GM23338 (cell line): ENCODE data around the gene NBPF12.
"Not testable (repeated sequence)": the region's sequence is repeated elsewhere in the genome, so short reads cannot be mapped to it uniquely, and the experiment has no call there.

ENCODE experiments used
- CREB1 ChIP-seq: fragments of 250-450 bp; sonication (Bioruptor Pico); IDR thresholded peaks from 2 replicates; pipeline ENCODE4 v1.5.0; 2020; ENCODE audit warnings: low read depth, mild to moderate bottlenecking, moderate library complexity
- EZH2 ChIP-seq: fragments of 200-600 bp; sonication (generic); IDR thresholded peaks from one replicate; pipeline ENCODE4 v1.8.0; 2017; ENCODE audit warnings: antibody characterized with exemption, mild to moderate bottlenecking, low read depth; ENCODE audit not compliant: unreplicated experiment
- EZH2phosphoT487 ChIP-seq: fragments of 200-600 bp; sonication (generic); IDR thresholded peaks from one replicate; pipeline ENCODE4 v1.8.1; 2018; ENCODE audit warnings: antibody characterized with exemption; ENCODE audit not compliant: unreplicated experiment
- POLR2AphosphoS5 ChIP-seq: IDR thresholded peaks from 2 replicates; pipeline ENCODE4 v1.6.1; 2016; ENCODE audit warnings: antibody characterized with exemption, low read depth
- STAT1 ChIP-seq: IDR thresholded peaks from one replicate; pipeline ENCODE4 v1.6.1; 2016; ENCODE audit warnings: antibody characterized with exemption; ENCODE audit not compliant: unreplicated experiment
- TF ChIP-seq, protein P1 (sequence below), 2 experiments: fragments of 200-600 bp in 1 of 2; sonication (generic) in 1 of 2; conservative IDR thresholded peaks; 2 replicates each; pipeline versions ENCODE4 v1.5.1 to v1.6.1; 2016 to 2017; ENCODE audit warnings: antibody characterized with exemption in 2 of 2, low read depth in 2 of 2, mild to moderate bottlenecking in 2 of 2, moderate library complexity in 1 of 2
- TF ChIP-seq, protein P2 (sequence below): IDR thresholded peaks from one replicate; pipeline ENCODE4 v1.6.1; 2018; ENCODE audit warnings: antibody characterized with exemption; ENCODE audit not compliant: unreplicated experiment

DNA sequence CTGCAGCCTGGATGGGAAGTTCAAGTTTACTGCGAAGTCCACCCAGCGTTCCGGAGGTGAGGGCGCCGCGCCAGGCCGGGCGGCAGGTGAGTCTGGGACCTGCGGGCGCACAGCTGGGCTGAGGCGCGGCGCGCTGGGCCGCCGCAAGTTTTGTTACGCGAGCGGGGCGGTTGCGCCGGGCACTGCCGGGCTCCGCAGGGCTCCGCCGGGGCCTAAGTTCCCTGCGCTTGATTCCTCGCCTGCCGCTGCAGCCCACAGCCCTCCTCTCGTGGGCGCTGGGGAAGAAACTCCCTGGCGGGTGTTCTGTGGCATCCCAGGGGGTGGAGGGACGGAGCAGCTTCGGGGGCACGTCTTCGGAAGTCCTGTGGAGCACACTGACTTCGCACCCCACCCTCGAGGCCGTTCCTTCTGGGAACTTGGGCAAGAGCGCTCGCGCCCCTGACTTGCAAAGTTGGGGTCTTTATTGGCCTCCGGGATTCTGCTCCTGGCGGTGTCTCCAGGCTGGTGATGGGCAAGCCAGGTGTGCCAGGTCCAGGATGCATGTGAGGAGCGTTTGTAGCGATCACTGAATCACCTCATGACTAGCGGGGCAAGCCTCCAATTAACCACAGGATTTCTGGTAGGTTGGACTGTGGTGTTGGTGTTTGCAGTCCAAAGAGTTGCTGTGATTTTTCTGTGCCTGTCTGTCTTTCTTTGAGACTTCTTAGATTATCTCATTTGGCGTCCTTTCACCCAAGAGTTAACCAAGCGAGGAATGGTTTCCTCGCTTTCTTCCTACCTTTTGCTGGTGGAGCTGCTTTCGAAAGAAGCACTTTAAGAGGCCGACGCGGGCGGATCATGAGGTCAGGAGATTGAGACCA is 1.0 kb downstream of the NBPF12 start:
- TF ChIP-seq, protein P1, sequence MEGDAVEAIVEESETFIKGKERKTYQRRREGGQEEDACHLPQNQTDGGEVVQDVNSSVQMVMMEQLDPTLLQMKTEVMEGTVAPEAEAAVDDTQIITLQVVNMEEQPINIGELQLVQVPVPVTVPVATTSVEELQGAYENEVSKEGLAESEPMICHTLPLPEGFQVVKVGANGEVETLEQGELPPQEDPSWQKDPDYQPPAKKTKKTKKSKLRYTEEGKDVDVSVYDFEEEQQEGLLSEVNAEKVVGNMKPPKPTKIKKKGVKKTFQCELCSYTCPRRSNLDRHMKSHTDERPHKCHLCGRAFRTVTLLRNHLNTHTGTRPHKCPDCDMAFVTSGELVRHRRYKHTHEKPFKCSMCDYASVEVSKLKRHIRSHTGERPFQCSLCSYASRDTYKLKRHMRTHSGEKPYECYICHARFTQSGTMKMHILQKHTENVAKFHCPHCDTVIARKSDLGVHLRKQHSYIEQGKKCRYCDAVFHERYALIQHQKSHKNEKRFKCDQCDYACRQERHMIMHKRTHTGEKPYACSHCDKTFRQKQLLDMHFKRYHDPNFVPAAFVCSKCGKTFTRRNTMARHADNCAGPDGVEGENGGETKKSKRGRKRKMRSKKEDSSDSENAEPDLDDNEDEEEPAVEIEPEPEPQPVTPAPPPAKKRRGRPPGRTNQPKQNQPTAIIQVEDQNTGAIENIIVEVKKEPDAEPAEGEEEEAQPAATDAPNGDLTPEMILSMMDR (conservative IDR thresholded peaks at IDR 0.05; ENCODE audit: low read depth in 2 of 2) = not testable (repeated sequence)
- TF ChIP-seq EZH2phosphoT487; EZH2; POLR2AphosphoS5; STAT1; CREB1 (CRISPR knock-in tag): not testable (repeated sequence)
- TF ChIP-seq, protein P2, sequence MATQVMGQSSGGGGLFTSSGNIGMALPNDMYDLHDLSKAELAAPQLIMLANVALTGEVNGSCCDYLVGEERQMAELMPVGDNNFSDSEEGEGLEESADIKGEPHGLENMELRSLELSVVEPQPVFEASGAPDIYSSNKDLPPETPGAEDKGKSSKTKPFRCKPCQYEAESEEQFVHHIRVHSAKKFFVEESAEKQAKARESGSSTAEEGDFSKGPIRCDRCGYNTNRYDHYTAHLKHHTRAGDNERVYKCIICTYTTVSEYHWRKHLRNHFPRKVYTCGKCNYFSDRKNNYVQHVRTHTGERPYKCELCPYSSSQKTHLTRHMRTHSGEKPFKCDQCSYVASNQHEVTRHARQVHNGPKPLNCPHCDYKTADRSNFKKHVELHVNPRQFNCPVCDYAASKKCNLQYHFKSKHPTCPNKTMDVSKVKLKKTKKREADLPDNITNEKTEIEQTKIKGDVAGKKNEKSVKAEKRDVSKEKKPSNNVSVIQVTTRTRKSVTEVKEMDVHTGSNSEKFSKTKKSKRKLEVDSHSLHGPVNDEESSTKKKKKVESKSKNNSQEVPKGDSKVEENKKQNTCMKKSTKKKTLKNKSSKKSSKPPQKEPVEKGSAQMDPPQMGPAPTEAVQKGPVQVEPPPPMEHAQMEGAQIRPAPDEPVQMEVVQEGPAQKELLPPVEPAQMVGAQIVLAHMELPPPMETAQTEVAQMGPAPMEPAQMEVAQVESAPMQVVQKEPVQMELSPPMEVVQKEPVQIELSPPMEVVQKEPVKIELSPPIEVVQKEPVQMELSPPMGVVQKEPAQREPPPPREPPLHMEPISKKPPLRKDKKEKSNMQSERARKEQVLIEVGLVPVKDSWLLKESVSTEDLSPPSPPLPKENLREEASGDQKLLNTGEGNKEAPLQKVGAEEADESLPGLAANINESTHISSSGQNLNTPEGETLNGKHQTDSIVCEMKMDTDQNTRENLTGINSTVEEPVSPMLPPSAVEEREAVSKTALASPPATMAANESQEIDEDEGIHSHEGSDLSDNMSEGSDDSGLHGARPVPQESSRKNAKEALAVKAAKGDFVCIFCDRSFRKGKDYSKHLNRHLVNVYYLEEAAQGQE = not testable (repeated sequence)
